Epithelial cell of proximal tubule (primary cell): ENCODE data around the gene OR2A14. TPM values are rescaled to one million over a fixed set of nuclear protein-coding genes. Genes with fewer than 3 reads are reported as not detected.
A peak's percentile ranks its signal among the peaks of the same experiment; 100 is the strongest.
"Not testable (repeated sequence)": the region's sequence is repeated elsewhere in the genome, so short reads cannot be mapped to it uniquely, and the experiment has no call there.

Experiments
- DNase-seq: peaks from one replicate; pipeline ENCODE4 v3.0.0-alpha.2; 2011; ENCODE audit warnings: low read depth
- H3K4me3 ChIP-seq: 2 replicates; pipeline ENCODE4 v1.5.1; 2011; ENCODE audit warnings: low read depth, mild to moderate bottlenecking, low read length
- CTCF ChIP-seq: conservative IDR thresholded peaks from 2 replicates; pipeline ENCODE4 v1.5.1; 2012; ENCODE audit warnings: low read depth, mild to moderate bottlenecking, low read length
- total RNA-seq: library from RNA; depleted of rRNA; stranded (reverse); fragments of >200 nt; gene quantifications from 2 replicates; pipeline ENCODE4 v1.2.3, GENCODE V29; 2015

Gene OR2A14
- total RNA-seq, 1 donor from 2014 or later, result not detected

- no peak for DNase-seq
- no peak for TF ChIP-seq CTCF
- no peak overlapping the region for H3K4me3 ChIP-seq
Observed at GRCh38 chr7:144142187-144142586, 19.2 kb downstream of the OR2A14 start.

- DNase-seq, result no peak
- no peak overlapping the region for H3K4me3 ChIP-seq
- no peak for TF ChIP-seq CTCF
Observed at GRCh38 chr7:144144426-144144825, 21.4 kb downstream of the OR2A14 start.

- no peak for TF ChIP-seq CTCF
- DNase-seq, result no peak
- no peak overlapping the region for H3K4me3 ChIP-seq
Observed at GRCh38 chr7:144148224-144148827, 25.4 kb downstream of the OR2A14 start.

GRCh38 chr7:144158861-144159260, 35.9 kb downstream of the OR2A14 start:
- no peak for TF ChIP-seq CTCF
- no peak for DNase-seq
- H3K4me3 ChIP-seq, result no peak overlapping the region

- no peak for DNase-seq
- H3K4me3 ChIP-seq, result no peak overlapping the region
- no peak for TF ChIP-seq CTCF
Observed at GRCh38 chr7:144164784-144165183, 41.8 kb downstream of the OR2A14 start.

- peak; percentile 2 for DNase-seq
- H3K4me3 ChIP-seq, result not testable (repeated sequence)
Observed at GRCh38 chr7:144171594-144172350, 48.8 kb downstream of the OR2A14 start.

GRCh38 chr7:144174613-144175012, 51.6 kb downstream of the OR2A14 start:
- no peak for DNase-seq
- no peak overlapping the region for H3K4me3 ChIP-seq
- no peak for TF ChIP-seq CTCF
